GM12872 (cell line): Measurements from ENCODE around the gene SETX.

ENCODE experiments used
- CTCF ChIP-seq: IDR thresholded peaks from 3 replicates; pipeline ENCODE4 v1.5.1; 2011; ENCODE audit warnings: low read depth, mild to moderate bottlenecking, low read length, moderate library complexity; ENCODE audit not compliant: insufficient read depth

Gene SETX

GRCh38 chr9:132283165-132283564 lies 71.6 kb downstream of the SETX start:
- TF ChIP-seq CTCF = no peak

- TF ChIP-seq CTCF = no peak
Measured at GRCh38 chr9:132274861-132275260, 79.9 kb downstream of the SETX start.

- TF ChIP-seq CTCF = peak; percentile 88
Measured at GRCh38 chr9:132268725-132269352, 85.9 kb downstream of the SETX start.

GRCh38 chr9:132267660-132268059 lies 87.1 kb downstream of the SETX start:
- TF ChIP-seq CTCF = no peak

- no peak for TF ChIP-seq CTCF
Measured at GRCh38 chr9:132266017-132266416, 88.8 kb downstream of the SETX start.

- no peak for TF ChIP-seq CTCF
Measured at GRCh38 chr9:132260846-132261245, 93.9 kb downstream of the SETX start.

- TF ChIP-seq CTCF = no peak
Measured at GRCh38 chr9:132250324-132251262, 104.2 kb downstream of the SETX start.
